ENCODE results near the gene MAP3K1. TPM values are rescaled to one million over a fixed set of nuclear protein-coding genes. Genes with fewer than 3 reads are reported as not detected.

The MAP3K1 gene
- total RNA-seq, 1 experiment from 2014 or later: 26.1 TPM

DNA sequence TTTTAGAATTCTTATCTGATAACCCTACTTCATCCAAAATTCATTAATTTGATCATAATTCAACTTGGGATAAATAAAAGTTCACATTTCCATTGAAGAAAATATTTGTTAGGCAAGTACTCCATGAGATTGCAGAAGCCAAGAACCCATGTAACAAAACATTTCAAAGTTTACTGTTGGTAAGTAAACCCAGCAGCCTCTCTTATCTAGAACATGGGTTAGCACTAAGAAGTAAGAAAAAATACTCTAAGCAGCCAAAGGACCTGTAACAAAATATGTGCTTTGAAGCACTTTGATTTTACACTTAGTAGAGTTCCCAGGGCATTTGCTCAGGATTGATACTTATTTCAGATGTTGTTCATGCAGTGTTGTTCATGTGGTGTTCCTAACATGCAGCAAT lies 8.7 kb downstream of the MAP3K1 start:
- intact Hi-C loops (cut with micrococcal nuclease; ENCODE audit: unreplicated experiment): no loop called here
- Histone ChIP-seq H2AFZ (no peak overlapping the region), H3K27ac (0 out of 2 replicates have a peak overlapping the region, but pooled peaks have one; percentile 20), H4K20me1 (ENCODE audit: insufficient read depth) (no peaks in the 10 kb centered on the region), H3K4me3 (no peak overlapping the region), H3F3A (ENCODE audit: insufficient read depth, low read depth) (peaks cover 31% of the 10 kb centered on the region; the same call in 1 of the 2 replicates), H3K27me3 (ENCODE audit: insufficient read depth, low read depth) (no peaks in the 10 kb centered on the region), H3K79me2 (ENCODE audit: low read depth) (peaks cover 100% of the 10 kb centered on the region), H3K9me3 (ENCODE audit: insufficient read depth, low read depth) (no peaks in the 10 kb centered on the region), H3K36me3 (ENCODE audit: low read depth) (peaks cover 9% of the 10 kb centered on the region; the same call in 1 of the 2 replicates), H3K9me2 (ENCODE audit: insufficient read depth) (no peaks in the 10 kb centered on the region), H3K4me1 (replicated peaks; ENCODE audit: insufficient read depth) (peaks cover 27% of the 10 kb centered on the region), H3K4me2 (no peak overlapping the region)
- TF ChIP-seq EZH2 (IDR thresholded peaks at IDR 0.05; ENCODE audit: low read depth) (no peak), CTCF (conservative IDR thresholded peaks at IDR 0.05) (no peak)
- ChIA-PET POLR2A (ENCODE audit: unreplicated experiment) (no interaction called here), CTCF (no interaction called here)
- DNase-seq: peak in 1 of 2 experiments; percentile 8
- BruUV-seq (replicated peaks): no TSS peak

DNA sequence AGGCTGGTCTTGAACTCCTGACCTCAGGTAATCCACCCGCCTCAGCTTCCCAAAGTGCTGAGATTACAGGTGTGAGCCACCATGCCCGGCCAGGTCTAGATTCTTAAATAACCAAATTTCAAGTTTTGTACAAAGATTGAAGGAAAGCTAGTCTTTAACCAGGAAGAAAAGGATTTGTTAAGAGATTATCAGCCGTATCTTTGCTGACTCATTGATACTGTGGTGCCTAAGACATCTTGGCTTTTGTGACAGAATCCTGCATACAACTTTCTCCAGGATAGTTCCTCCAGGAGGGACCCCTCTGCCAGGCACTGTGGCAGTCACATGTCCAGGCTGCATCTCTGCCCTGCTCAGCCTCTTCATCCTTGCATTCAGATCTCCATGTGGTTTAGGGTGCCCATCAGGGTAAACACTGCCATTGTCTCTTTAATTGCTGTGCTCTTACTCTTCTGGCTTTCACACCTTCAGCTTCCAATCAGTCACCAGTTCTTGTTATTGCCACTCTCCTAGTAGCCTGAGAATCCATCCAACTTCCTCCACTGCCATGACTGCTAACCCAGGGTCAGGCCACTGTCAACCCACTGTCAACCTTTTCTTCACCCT lies 10.0 kb downstream of the MAP3K1 start:
- intact Hi-C loops (cut with micrococcal nuclease; ENCODE audit: unreplicated experiment): no loop called here
- H3K27ac ChIP-seq: peak overlapping the region; percentile 17; the same call in 1 of the 2 replicates
- peaks cover 33% of the 10 kb centered on the region; the same call in 1 of the 2 replicates for H3F3A ChIP-seq (ENCODE audit: insufficient read depth, low read depth)
- TF ChIP-seq CTCF (conservative IDR thresholded peaks at IDR 0.05) (no peak), EZH2 (IDR thresholded peaks at IDR 0.05; ENCODE audit: low read depth) (no peak)
- H3K9me3 ChIP-seq (ENCODE audit: insufficient read depth, low read depth): no peaks in the 10 kb centered on the region
- no peaks in the 10 kb centered on the region for H3K27me3 ChIP-seq (ENCODE audit: insufficient read depth, low read depth)
- peaks cover 29% of the 10 kb centered on the region for H3K4me1 ChIP-seq (replicated peaks; ENCODE audit: insufficient read depth)
- ChIA-PET CTCF (interaction anchor here (1.4 kb wide), 1 partner anchor 10 kb away, joined by 3 read pairs; no protein-coding TSS in a partner anchor), POLR2A (ENCODE audit: unreplicated experiment) (no interaction called here)
- H3K79me2 ChIP-seq (ENCODE audit: low read depth): peaks cover 100% of the 10 kb centered on the region
- H2AFZ ChIP-seq: no peak overlapping the region
- DNase-seq: peak in 1 of 2 experiments; percentile 34
- no TSS peak for BruUV-seq (replicated peaks)
- H3K36me3 ChIP-seq (ENCODE audit: low read depth): peaks cover 9% of the 10 kb centered on the region; the same call in 1 of the 2 replicates
- no peaks in the 10 kb centered on the region for H4K20me1 ChIP-seq (ENCODE audit: insufficient read depth)
- no peak overlapping the region for H3K4me3 ChIP-seq
- H3K4me2 ChIP-seq: no peak overlapping the region
- H3K9me2 ChIP-seq (ENCODE audit: insufficient read depth): no peaks in the 10 kb centered on the region

DNA sequence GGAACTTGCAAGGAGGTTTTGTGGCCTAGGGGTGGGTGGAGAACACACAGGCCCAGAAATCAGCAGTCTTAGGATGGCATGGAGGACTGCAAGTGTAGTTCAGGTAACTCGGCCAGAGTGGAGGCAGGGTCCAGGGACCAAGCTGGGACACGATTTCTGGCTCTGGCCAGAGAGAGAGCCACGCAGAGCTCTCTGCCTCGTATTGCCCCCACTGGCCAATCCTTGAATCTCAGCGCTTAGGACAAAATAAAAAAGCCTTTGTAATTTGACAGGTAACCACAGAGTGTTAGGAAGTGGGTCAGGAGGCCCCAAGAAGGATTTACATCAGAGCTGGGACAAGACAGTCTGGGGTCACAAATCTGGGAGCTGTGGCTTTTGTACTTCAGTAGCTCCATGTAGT lies 11.7 kb downstream of the MAP3K1 start:
- POLR2A ChIA-PET (ENCODE audit: unreplicated experiment): interaction anchor here (0.6 kb wide), 1 partner anchor 574 kb away, joined by 3 read pairs; no protein-coding TSS in a partner anchor
- CTCF ChIA-PET: interaction anchor here (0.6 kb wide), 1 partner anchor 393 kb away, joined by 7 read pairs; no protein-coding TSS in a partner anchor
- DNase-seq: peak in 1 of 2 experiments; percentile 38
- TF ChIP-seq EZH2 (IDR thresholded peaks at IDR 0.05; ENCODE audit: low read depth): no peak
- peak; percentile 37; the same call in 1 of the 2 replicates for TF ChIP-seq CTCF (conservative IDR thresholded peaks at IDR 0.05)
- peaks cover 31% of the 10 kb centered on the region for H3K4me1 ChIP-seq (replicated peaks; ENCODE audit: insufficient read depth)
- no peaks in the 10 kb centered on the region for H4K20me1 ChIP-seq (ENCODE audit: insufficient read depth)
- H3K27me3 ChIP-seq (ENCODE audit: insufficient read depth, low read depth): no peaks in the 10 kb centered on the region
- intact Hi-C loops (cut with micrococcal nuclease; ENCODE audit: unreplicated experiment): no loop called here
- no peaks in the 10 kb centered on the region for H3K36me3 ChIP-seq (ENCODE audit: low read depth)
- H3K4me2 ChIP-seq: no peak overlapping the region
- no peaks in the 10 kb centered on the region for H3K9me3 ChIP-seq (ENCODE audit: insufficient read depth, low read depth)
- no peaks in the 10 kb centered on the region for H3K9me2 ChIP-seq (ENCODE audit: insufficient read depth)
- no peak overlapping the region for H3K4me3 ChIP-seq
- no peak overlapping the region for H2AFZ ChIP-seq
- H3K79me2 ChIP-seq (ENCODE audit: low read depth): peaks cover 100% of the 10 kb centered on the region
- H3F3A ChIP-seq (ENCODE audit: insufficient read depth, low read depth): peaks cover 33% of the 10 kb centered on the region; the same call in 1 of the 2 replicates
- BruUV-seq (replicated peaks): no TSS peak
- no peak overlapping the region for H3K27ac ChIP-seq
